ENCODE data around the gene GTSF1L. TPM values are rescaled to one million over a fixed set of nuclear protein-coding genes. Genes with fewer than 3 reads are reported as not detected.
"Not testable (repeated sequence)": the region's sequence is repeated elsewhere in the genome, so short reads cannot be mapped to it uniquely, and the experiment has no call there.

Gene GTSF1L
- 0.23 TPM in 1 of 2 replicates, not detected in the other for total RNA-seq

- intact Hi-C loops (cut with micrococcal nuclease), result no loop called here
Measured at GRCh38 chr20:43726811-43727338, at the start of gene GTSF1L. Gene GTSF1L (minus strand): TSS chr20:43727002. CDS start chr20:43726694, 308 bp downstream.

- intact Hi-C loops (cut with micrococcal nuclease), result no loop called here
Measured at GRCh38 chr20:43774754-43775153, 48.0 kb upstream of the GTSF1L start.

DNA sequence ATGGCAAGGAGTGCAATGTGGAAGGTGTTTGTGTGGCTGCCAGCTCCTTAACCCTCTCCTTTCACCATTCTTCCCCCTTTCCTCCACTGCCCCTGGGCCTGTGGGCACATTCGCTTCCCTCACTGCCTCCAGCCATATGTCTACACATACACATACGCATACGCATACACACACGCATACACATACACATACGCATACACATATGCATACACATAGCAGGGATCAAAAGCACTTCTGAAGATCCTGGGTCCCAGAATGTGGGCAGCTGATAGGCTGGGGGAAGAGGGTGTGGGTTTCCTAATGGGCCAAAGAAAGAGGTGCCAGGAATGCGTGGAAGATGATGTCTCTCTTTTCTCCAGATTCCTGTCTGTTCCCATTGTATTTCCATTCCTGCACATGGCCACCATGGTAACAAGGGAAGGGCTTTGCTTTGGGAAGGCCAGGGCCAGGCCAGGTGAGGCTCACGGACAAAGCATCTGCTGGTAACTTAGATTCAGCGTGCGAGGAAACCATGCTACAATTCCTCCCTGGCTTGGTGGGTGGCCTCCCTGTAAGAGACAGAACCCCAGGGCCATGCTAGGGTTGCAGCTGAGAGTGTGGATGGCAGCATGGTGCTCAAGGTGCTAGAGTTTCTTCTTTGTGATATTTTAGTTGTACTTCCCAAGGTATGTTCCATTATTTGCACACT lies 44.8 kb upstream of the GTSF1L start:
- intact Hi-C loops (cut with micrococcal nuclease), result no loop called here

DNA sequence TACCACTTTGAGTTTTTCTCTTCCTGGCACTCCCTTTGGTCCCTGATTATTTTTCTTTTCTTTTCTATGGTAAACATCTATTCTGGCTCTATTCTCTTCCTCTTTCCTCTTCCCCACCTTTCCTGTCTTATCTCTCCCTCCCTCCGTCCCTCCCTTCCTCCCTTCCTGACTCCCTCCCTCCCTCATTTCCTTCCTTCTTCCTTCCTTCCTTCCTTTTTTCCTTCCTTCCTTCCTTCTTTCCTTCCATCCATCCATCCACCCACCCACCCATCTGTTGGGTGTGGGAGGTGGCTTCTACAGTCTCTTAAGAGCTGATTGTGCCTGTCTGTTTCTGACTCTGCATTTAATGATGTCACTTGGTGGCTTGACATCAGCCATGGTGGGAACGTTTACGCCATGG lies 43.5 kb upstream of the GTSF1L start:
- intact Hi-C loops (cut with micrococcal nuclease), result no loop called here

GRCh38 chr20:43767686-43768474 lies 41.1 kb upstream of the GTSF1L start:
- intact Hi-C loops (cut with micrococcal nuclease), result no loop called here

DNA sequence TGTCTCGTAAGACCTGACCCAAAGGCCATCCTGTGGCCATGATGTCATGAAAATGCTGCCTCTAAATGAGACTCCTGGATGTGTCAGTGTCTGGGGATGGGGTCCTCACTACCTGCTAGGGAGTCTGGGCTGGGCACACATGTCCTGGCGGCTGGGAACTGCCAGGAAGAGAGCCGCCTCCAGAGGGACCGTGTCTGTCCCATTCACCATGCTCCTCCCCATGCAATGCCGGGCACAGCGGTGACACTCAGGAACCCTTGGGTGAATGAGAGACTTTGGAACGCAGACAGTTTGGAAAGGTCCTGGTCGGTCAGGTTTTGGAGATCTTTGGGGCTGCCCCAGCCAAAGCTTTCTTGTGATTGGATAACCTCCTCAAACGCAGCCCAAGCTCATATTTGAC lies 40.1 kb upstream of the GTSF1L start:
- intact Hi-C loops (cut with micrococcal nuclease), result no loop called here

GRCh38 chr20:43766385-43766784 lies 39.6 kb upstream of the GTSF1L start:
- intact Hi-C loops (cut with micrococcal nuclease), result no loop called here

DNA sequence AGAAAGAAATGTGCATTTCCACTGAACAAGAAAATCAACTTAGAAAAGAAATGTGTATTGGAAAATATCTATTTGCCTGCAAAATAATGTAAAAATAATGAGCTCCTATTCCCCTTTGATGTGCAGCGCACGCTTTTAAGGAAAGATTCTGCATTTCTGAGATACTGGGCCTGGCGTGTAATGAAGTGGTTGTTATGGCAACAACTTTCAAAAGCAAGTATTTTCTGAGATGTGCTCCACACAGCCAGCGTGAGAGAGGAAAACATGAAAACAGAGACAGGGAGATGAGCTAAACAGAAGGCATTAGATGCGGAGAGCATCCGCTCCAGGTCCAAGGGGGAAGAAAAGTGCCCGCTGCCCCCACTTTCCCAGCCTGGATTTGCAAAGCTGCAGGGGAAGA lies 39.1 kb upstream of the GTSF1L start:
- intact Hi-C loops (cut with micrococcal nuclease), result no loop called here

DNA sequence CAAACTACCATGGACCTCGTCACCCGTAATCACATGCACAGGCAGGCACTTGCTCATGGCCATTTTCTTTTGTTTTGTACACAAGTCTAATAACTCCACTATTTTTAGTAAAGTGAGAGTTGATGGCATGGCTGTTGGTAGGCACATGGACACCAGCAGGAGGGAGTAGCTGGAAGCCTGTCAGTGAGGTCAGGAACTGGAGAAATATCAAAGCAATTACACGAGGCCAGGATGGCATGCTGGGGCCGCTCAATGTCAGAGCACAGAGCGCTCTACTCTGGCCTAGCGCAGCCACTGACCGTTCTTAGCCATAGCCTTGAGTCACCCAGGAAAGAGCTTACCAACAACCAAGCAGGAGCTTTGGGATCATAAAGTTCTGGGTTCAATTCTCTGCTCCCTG lies 36.1 kb upstream of the GTSF1L start:
- intact Hi-C loops (cut with micrococcal nuclease), result no loop called here

- intact Hi-C loops (cut with micrococcal nuclease), result no loop called here
Measured at GRCh38 chr20:43761386-43762340, 34.9 kb upstream of the GTSF1L start.

- intact Hi-C loops (cut with micrococcal nuclease), result not testable (repeated sequence)
Measured at GRCh38 chr20:43757888-43758287, 31.1 kb upstream of the GTSF1L start.

GRCh38 chr20:43755851-43756250 lies 29.0 kb upstream of the GTSF1L start:
- intact Hi-C loops (cut with micrococcal nuclease), result no loop called here

- intact Hi-C loops (cut with micrococcal nuclease), result no loop called here
Measured at GRCh38 chr20:43755390-43755789, 28.6 kb upstream of the GTSF1L start.

DNA sequence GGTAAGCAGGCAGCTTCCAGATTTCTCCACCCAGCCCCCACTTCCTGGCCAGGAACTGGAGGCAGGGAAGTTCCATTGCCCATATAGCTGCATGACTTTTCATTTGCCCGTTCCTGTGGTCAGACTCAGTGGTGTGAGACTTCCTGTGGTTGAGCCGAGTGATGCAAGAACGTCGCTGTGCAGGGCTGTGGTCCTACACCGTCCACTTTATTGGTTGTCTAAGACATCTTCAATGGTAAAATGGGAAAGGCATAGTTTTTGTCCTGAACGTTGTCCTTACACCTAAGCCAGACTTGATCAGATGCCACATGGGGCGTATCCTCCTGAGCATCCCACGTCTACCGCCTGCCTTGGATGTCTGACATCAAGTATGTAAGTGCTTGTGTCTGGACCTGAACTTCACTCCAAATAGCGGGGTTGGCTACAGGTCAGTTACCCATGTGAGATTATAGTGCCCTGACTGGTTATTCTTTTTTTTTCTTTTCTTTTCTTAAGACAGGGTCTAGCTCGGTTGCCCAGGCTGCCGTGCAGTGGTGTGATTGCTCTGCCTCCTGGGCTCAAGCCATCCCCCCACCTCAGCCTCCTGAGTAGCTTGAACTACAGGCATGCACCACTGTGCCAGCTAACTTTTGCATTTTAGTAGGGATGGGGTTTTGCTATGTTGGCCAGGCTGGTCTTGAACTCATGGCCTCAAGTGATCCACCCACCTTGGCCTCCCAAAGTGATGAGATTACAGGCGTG lies 25.9 kb upstream of the GTSF1L start:
- intact Hi-C loops (cut with micrococcal nuclease), result loop anchor here (5.0 kb wide), 1 partner anchor 275 kb away; no protein-coding TSS in a partner anchor

- intact Hi-C loops (cut with micrococcal nuclease), result loop anchor here (5.0 kb wide), 1 partner anchor 275 kb away; no protein-coding TSS in a partner anchor
Measured at GRCh38 chr20:43752051-43752360, 25.2 kb upstream of the GTSF1L start.

GRCh38 chr20:43751167-43752050 lies 24.6 kb upstream of the GTSF1L start:
- intact Hi-C loops (cut with micrococcal nuclease), result loop anchor here (1.0 to 5.0 kb wide), 5 partner anchors 47 to 276 kb away; partner anchors contain the start of gene TOX2

DNA sequence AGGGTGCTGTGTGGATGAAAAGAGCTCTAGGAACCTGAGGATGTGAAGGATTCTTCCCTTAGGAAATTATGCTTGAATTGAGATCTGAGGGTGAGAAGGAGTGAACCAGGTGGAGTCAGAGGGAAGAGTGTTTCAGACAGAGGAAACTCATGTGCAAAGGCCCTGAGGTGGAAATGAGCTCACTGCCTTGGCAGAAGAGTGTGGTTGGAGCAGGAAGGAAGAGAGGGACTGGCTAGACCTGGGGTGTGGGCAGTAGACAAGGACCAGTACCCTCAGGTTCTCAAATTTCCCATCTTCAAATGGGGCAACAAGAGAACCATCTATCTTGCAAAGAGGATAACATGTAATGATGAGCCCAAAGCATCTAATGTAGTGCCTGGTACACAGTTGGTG lies 24.0 kb upstream of the GTSF1L start:
- intact Hi-C loops (cut with micrococcal nuclease), result loop anchor here (1.0 to 5.0 kb wide), 5 partner anchors 48 to 277 kb away; partner anchors contain the start of gene TOX2

DNA sequence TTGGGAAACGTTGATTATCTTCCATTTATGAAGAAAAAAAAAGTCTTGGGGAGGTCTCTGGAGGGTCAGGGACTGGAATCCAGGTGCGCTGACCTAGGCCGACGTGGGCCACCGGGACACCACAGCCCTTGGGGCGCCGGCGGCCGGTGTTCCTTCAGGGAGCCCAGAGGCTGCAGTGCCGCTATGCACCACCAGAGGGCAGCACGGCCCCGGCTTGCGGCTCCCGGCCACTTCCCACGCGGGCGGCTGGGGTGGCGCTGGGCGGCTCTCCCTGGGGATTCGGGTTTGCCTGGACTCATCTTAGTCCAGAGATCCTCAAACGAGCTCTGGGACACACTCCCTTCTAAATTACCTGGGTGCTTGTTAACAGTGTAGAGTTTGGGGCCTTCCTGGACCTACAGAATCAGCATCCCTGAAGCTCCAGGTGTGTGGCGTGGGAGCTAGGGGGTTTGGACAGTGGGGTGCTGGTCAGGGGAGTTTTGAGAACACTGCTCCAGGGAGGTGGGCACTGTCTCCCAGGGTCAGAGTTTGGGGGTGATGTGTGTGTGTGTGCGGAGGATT lies 23.0 kb upstream of the GTSF1L start:
- intact Hi-C loops (cut with micrococcal nuclease), result loop anchor here (1.0 to 5.0 kb wide), 5 partner anchors 49 to 330 kb away; partner anchors contain the start of gene TOX2

GRCh38 chr20:43748274-43748673 lies 21.5 kb upstream of the GTSF1L start:
- intact Hi-C loops (cut with micrococcal nuclease), result no loop called here
